ENCODE data around the gene METAP1.
"Not testable (repeated sequence)": the region's sequence is repeated elsewhere in the genome, so short reads cannot be mapped to it uniquely, and the experiment has no call there.

Gene METAP1

DNA sequence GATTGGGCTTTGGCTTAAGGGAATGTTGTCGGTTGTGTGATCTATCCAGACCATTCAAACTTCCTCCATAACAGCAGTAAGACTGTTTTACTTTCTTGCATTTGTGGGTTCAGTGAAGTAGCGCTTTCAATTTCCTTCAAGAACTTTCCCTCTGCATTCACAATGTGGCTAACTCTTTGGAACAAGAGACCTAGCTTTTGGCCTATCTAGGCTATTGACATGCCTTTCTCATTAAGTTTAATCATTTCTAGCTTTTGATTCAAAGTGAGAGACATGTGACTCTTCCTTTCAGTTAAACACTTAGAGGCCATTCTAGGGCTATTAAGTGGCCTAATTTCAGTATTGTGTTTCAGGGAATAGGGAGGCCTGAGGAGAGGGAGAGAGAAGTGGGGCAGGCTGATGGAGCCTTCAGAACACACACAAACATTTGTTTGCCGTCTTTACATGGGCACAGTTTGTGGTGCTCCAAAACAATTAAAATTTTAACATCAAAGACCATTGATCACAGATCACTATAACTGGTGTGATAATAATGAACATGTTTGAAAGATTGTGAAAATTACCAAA lies 59.0 kb downstream of the METAP1 start:
- no peak for DNase-seq (ENCODE audit: low read depth in 1 of 2, low spot score in 1 of 2)

DNA sequence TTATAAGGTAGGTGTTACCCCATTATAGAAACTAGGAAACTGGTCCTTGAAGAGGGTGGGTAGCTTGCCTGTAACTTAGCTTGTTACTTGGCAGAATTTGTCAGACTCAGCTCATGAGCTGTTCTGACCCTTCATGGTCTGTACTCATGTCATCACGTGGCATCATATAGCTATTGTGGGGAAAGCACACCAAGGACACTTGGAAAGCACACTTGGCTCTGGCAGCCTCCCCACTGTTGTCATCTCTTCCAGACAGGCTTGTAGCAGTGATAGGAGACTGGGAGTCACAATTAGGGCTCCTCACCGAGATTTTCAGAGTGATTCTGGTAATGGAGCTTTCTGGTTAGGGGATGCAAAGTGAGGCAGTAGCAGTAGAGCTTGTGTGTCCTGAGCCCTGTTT lies 62.7 kb downstream of the METAP1 start:
- no peak for DNase-seq (ENCODE audit: low read depth in 1 of 2, low spot score in 1 of 2)

DNA sequence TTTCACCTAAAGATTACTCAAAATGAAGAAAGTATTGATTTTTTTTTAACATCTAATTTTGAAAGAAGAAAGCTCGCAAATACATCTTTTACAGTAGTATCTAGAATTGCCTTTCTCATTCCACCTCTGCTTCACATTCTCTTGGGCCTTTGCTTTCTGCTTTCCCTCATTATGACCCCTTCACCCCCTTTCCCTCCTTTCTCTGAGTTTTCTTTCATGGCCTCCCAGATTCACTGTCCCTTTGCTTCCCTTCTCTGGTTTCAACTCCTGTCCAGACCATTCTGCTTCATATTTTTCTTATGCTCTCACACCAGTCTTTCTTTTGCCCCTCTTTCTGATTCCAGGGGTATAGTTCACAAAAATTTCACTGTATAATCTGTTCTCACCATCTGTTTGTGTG lies 64.0 kb downstream of the METAP1 start:
- DNase-seq (ENCODE audit: low read depth in 1 of 2, low spot score in 1 of 2), result no peak

DNA sequence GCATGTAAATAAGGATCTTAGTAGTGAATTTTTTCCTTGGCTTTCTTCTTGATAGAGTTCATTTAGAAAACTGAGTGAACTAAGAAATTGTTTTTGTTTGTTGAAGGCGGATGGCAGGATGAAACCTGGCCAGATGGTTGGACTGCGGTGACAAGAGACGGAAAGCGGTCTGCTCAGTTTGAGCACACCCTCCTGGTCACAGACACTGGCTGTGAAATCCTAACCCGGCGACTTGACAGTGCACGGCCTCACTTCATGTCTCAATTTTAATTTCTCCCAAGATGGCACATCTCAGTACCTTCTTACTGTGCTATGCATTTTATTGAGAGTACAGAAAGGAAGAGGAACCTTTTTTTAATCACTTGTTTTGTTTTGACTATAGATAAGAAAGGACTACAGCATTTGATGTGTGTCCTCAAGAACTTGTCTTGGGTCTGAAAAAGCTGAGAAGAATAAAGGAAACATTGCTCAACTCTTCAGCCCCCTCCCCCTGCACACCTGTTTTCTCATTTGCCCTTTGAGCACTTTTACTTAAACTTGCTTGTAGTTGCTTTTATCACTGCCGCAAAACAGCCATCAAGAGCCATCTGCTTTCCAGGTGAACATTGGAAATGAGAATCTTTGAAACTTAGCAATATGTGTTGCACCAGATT lies 65.7 kb downstream of the METAP1 start:
- DNase-seq (ENCODE audit: low read depth in 1 of 2, low spot score in 1 of 2), result no peak

DNA sequence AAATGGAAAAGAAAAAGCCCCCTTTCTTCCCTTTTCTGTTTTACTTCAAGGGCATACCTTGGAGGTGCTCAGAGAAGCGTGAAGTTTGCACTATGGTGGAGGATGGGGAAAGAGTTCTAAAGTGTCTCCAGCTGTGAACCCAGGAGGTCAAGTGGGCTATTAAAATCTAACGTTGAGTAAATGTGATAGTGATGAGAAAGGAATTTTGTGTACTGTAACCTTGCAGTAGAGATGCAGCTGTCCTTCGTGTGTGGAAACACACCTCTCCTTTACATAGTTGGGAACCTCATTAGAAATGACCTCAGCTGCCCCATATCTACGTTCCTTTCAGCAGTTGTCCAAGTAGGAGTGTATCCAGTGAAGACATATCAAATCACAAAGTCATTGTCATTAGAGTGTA lies 66.6 kb downstream of the METAP1 start:
- no peak for DNase-seq (ENCODE audit: low read depth in 1 of 2, low spot score in 1 of 2)

DNA sequence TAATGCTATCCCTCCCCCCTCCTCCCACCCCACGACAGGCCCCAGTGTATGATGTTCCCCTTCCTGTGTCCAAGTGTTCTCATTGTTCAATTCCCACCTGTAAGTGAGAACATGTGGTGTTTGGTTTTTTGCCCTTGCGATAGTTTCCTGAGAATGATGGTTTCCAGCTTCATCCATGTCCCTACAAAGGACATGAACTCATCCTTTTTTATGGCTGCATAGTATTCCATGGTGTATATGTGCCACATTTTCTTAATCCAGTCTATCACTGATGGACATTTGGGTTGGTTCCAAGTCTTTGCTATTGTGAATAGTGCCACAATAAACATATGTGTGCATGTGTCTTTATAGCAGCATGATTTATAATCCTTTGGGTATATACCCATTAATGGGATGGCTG lies 70.0 kb downstream of the METAP1 start:
- DNase-seq (ENCODE audit: low read depth in 1 of 2, low spot score in 1 of 2), result not testable (repeated sequence)

DNA sequence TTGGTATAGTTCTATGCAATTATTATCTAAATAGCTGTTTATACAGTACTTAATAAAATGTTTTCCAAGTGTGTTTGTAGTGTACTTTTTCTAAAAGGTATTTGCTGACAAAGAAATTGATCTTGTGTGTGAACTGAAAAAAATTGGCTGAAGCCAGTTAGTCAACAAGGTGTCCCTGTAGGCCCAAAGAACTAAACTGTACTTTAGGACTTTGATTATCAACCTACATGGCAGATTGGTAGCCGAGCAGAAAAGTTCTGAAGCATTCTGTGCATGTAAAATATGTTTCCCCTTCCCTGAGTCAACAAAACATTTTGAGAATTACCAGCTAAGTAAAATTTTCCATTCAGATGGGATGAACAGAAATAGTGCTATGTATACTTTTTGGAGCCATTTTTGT lies 72.1 kb downstream of the METAP1 start:
- no peak for DNase-seq (ENCODE audit: low read depth in 1 of 2, low spot score in 1 of 2)

DNA sequence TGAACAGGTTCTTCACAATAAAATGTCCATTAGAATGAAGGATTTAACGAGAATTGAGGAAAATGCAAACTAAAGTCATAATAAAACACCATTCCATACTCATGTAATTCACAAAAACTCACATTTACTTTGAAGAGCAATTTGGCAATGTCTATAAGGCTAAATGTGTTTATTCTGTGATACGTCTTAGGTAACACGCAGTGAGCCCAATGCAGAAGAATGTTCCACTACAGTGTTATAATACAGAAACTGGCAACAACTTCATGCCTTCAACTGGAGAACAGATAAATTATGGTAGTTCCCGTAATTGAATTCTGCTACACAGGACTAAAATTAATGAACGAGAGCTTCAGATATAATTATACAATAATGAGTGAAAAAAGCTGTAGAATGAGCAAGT lies 75.6 kb downstream of the METAP1 start:
- DNase-seq (ENCODE audit: low read depth in 1 of 2, low spot score in 1 of 2), result no peak

DNA sequence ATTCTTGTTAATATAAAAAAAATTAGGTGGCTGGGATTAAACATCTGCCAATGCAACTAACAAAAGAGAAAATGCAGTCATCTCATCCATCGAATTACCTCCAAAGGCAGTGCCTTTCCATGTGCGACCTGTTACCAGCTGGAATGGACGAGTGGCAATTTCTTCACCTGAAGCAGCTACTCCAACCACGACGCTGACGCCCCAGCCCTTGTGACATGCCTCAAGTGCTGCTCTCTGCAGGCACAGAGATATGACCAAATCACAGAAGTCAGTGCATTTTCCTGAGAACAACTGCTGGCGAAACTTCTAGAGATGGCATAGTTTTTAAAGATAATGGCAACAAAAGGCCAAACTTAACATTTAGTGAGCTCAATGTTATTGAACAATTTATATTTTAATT lies 79.3 kb downstream of the METAP1 start:
- DNase-seq (ENCODE audit: low read depth in 1 of 2, low spot score in 1 of 2), result no peak

DNA sequence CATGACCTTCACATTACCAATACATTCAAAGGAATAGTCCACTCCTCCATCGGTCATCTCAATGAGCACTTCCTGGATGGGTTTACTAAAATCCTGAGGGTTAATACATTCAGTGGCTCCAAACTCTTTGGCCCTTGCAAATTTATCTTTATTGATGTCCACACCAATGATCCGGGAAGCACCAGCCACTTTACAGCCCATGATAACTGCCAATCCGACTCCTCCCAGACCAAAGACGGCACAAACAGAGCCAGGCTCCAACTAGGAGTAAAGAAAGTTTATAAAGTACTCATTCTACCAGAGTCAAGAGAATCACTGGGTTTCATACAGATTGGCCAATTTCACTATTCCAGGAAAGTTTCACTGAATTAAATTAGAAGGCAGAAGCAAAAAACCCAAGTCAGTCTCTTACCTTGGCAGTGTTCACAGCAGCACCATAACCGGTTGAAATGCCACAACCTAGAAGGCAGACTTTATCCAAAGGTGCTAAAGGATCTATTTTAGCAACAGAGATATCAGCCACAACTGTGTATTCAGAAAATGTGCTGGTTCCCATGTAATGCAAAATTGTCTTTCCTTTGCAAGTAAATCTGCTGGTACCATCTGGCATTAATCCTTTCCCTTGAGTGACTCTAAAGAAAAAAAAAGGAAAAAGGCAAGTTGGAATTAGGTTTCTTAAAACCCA lies 80.9 kb downstream of the METAP1 start:
- DNase-seq (ENCODE audit: low read depth in 1 of 2, low spot score in 1 of 2), result no peak

DNA sequence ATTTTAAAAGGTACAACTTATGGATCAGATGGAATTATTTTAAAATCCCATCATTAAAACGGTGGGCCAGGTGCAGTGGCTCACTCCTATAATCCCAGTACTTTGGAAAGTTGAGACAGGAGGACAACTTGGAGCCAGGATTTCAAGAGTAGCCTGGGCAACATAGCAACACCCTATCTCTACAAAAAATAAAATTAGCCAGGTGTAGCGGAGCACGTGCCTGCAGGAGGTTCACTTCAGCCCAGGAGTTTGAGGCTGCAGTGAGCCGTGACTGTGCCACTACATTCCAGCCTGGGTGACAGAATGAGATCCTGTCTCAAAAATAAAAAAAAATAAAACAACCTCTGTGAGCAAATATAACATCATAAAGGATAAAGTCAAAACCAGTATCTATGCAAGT lies 81.7 kb downstream of the METAP1 start:
- no peak for DNase-seq (ENCODE audit: low read depth in 1 of 2, low spot score in 1 of 2)

DNA sequence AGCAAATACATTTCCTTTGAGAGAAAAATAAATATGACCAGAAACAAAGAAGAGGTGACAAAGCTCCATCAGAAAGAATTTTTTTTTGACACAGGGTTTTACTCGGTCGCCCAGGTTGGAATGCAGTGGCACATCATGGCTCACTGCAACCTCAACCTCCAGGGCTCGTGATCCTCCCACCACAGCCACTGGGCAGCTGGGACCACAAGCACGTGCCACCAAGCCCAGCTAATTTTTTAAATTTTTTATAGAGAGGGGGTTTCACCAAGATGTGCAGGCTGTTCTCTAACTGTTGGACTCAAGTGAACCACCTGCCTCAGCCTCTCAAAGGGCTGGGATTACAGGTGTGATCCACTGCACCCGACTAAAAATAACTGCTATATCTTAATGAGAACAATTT lies 82.8 kb downstream of the METAP1 start:
- no peak for DNase-seq (ENCODE audit: low read depth in 1 of 2, low spot score in 1 of 2)

DNA sequence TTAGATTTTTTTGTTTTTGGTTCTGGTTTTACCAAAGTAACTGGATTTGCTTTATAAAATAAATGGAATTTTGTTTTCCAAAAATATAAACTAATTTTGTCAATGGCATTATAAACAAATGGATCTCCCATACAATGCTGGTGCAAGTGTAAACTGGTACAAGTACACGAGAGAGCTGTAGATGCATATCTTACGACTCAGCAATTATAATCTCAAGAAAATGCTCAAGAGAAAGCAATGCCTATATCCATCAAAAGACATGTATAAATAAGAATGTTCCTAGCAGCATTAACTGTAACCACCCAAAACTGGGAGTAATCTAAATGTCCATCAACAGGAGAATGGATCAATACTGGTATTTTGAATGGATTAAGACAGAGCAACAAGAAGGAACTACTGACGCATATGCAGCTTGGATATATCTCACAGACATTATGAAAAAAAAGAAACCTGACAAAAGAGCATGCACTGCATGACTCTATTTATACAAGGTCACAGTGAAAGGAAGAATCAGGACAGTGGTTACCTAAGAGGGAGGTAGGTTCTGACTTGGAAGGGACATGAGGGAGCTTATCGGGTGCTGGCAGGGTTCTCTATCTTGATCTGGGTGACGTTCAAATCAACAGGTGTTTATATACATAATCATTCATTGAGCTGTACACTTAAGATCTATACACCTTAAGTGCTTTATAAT lies 83.6 kb downstream of the METAP1 start:
- DNase-seq (ENCODE audit: low read depth in 1 of 2, low spot score in 1 of 2), result no peak

DNA sequence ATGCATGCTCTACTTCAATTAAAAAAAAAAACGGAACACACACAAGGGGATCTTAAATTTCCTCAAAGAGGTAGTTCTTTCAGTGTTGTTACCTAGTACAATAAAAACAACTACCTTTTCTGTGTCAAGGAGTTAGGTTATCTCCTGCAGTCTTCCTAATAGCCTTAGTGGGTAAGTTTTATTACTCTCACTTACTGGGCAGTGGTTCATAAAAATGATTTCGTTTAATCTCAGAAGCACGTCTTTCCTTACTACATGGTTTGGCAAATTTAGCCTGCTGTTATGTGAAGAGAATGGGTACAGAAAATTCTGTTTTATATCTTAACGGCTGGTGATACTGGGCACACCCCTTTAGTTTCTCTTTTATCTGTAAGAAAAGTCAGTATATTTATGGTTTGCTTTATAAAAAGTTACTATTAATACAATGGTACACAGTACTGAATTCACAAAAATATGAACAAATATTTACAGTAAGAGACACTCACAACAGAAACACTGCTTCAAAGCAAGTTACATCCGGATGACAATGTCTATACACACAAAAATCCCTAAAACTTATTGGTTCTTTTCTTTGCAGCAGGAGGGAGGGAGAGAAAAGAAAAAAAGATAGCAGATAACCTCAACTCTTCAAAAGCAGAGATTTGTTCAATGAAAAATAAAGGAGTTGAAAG lies 84.2 kb downstream of the METAP1 start:
- DNase-seq (ENCODE audit: low read depth in 1 of 2, low spot score in 1 of 2), result no peak

DNA sequence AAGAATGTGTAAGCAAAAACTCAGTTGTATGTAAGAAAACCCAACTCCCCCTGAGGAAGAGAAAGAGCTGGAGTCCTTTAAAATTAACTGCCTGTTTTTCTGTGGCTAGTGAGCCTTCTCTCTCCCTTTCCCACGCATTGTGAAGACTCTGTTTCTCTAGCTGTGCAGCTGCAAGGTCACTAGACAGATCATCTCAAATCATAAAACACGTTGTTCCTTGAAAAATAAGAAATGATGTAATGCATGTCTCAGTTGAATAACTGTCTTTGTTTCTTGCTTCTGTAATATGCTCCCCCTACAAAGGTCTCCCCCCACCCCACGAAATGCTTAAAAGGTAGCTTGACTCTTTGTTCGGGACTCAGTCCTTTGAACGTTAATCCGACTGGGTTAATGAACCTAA lies 85.3 kb downstream of the METAP1 start:
- DNase-seq (ENCODE audit: low read depth in 1 of 2, low spot score in 1 of 2), result not testable (repeated sequence)

DNA sequence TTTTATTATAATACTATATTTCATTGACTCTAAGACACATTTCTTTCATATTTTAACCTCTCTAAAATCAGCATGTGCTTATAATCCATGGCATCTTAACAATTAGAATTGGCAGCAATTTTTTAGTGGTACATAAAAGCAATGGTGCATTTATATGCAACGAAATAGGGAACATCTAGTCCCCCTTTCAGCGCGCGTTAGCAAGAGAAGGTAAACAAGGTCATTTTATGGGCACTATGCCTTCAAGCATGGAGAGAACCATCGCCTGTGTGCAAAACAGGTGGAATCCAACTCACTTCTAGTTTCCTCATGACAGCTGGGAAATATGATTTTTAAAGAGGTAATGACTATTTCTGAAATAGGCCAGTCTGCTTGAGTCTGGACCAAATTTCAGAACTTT lies 86.7 kb downstream of the METAP1 start:
- DNase-seq (ENCODE audit: low read depth in 1 of 2, low spot score in 1 of 2), result no peak

DNA sequence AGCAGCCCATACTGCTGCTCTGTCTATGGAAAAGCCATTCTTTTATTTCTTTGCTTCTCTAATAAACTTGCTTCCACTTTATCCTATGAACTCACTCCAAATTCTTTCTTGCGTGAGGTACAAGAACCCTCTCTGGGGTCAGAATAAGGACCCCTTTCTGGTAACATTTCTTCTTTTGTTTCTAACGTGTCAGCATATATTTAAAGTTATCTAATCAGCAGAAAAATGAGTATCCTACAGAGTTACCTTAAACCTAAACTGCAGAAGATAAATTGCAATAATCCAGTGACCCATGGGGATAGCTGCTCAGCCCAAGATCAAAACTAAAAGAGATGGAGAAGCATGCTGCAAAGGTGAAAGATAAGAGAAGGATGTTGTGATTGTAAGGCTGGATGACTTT lies 89.1 kb downstream of the METAP1 start:
- no peak for DNase-seq (ENCODE audit: low read depth in 1 of 2, low spot score in 1 of 2)

DNA sequence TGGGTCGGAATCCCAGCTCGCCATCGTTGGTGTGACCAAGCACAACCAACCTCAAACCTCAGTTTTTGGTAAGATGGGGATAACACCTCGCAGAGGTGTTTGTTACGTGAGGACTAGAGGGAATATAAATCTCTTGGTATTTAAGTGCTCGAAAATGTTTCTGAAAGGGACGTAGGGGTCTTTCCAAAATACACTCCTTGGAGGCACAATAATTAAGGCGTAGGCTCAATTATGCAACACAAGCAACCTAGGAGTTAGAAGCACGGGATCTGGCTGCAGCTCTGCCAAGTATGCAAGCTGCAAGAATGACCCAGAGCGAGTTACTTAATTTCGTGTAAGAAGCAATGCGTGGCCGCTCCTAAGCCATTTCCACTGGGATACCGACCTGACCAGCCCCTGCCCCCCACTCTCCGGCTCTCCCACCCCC lies 92.5 kb downstream of the METAP1 start:
- DNase-seq (ENCODE audit: low read depth in 1 of 2, low spot score in 1 of 2), result no peak

DNA sequence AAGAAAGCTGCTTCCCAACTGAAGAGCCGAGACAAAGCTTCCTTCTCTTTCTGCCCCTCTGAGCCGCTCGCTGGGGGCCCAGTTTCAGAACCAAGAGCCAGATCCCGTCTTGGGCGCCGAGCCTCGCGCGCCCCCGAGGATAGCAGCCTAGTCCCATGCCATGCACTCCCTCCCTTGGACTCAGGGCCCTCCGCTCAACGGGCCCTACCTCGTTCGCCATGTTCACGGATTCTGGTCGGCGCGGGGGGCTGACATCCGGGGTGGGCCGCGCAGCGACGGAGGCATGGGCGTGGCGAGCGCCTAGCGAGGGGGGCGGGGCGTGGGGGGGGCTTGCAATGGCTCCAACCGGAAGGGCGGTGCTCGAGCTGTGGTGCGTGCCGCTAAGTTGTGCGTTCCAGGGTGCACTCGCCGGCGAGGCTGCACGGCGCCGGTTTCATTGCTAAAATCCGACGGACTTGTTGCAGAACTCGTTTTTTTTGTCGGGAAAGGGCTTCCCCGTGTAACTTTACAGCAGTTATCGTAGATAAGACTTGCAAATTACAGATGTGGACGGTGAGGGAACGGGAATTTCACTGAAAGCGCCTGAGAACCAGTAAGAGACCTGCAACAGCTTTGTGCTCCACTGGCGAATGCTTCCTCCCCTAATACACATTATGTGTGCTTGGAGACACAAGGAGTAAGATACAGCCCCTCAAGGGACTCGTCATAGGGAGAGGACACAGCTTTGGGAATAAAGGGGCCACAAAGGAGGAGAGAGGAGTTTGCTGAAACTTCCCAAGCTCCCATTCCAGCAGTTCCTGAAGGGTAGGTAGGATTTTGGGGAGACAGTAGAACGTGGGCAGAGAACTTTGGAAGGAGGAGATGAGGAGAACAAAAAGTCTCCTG lies 93.2 kb downstream of the METAP1 start, which contains the start of gene ADH5:
Gene ADH5 (minus strand): TSS at position 308 of the 885 bp plus-strand sequence. CDS start 88 bp downstream, at position 220.
- DNase-seq (ENCODE audit: low read depth in 1 of 2, low spot score in 1 of 2), result peak; percentile 82 to 90

DNA sequence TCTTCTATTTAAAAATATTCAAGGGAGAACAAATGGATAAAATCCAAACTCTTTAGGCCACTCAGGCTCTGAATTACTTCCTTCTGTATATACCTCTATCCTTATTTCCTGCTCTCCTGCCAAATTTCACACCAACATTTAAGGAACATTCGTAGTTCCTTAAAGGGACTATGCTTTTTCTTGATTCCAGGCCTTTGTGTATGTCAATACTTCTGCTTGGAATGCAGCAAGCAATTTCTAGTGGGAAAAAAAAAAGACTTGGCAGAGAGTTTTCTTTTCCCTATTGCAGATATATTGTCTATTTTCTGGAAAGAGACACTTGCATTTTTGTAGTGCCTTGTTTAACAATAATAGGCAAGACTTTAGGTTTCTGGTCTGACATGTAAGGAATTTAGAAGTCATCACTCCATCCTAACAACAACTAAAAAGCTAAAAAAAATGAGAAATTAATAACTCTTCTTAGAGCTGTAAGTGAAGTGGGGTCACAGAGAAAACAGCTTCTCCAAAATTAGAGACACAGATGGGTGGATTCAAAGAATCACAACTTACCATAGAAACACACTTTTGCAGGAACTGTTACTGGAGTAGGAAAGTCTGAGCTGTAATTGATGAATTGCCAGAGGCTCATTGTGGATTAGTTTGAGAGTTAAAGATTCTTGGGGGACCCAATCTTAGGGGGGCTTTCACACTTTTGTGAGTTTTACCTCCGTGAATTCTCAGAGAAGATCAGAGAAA lies 95.1 kb downstream of the METAP1 start:
- DNase-seq (ENCODE audit: low read depth in 1 of 2, low spot score in 1 of 2), result no peak

Data from activated T-helper 1 cell treated with anti-CD3 and anti-CD28 coated beads, Interleukin-2, amount 50 U/mL, for 16 hours (primary cell).